Activated naive CD8-positive, alpha-beta T cell treated with anti-CD3 and anti-CD28 coated beads, Interleukin-2, amount 10 ng/mL, durations not matched to agents 7 days and 5 days (primary cell): ENCODE data around the gene SLCO2B1. TPM values are rescaled to one million over a fixed set of nuclear protein-coding genes. Genes with fewer than 3 reads are reported as not detected.
"Not testable (repeated sequence)": the region's sequence is repeated elsewhere in the genome, so short reads cannot be mapped to it uniquely, and the experiment has no call there.

ENCODE experiments used
- ATAC-seq: fragments of 150-1000 bp; cut with Tn5 transposase; one replicate; pipeline ENCODE4 v1.10.0; 2021; ENCODE audit warnings: low read depth, moderate library complexity
- POLR2A ChIA-PET: fragments of 350-600 bp; sonication (Branson Sonifier 250); formaldehyde crosslinking; loops from one replicate; lab custom pipeline; 2021; ENCODE audit warnings: antibody characterized with exemption; lab: Charles Lee
- DNase-seq: peaks from one replicate; pipeline ENCODE4 v3.0.0; 2021
- H3K27ac Mint-ChIP-seq: one replicate; pipeline ENCODE4 v1.8.0; 2022; ENCODE audit warnings: mild to moderate bottlenecking, mixed read lengths
- H3K27me3 Mint-ChIP-seq: one replicate; pipeline ENCODE4 v1.8.0; 2022; ENCODE audit warnings: mild to moderate bottlenecking, moderate library complexity, mixed read lengths
- H3K36me3 Mint-ChIP-seq: one replicate; pipeline ENCODE4 v1.8.0; 2021; ENCODE audit warnings: mild to moderate bottlenecking, mixed read lengths
- H3K4me1 Mint-ChIP-seq: one replicate; pipeline ENCODE4 v1.8.0; 2021; ENCODE audit warnings: mixed read lengths
- H3K4me3 Mint-ChIP-seq: one replicate; pipeline ENCODE4 v1.8.0; 2022; ENCODE audit warnings: mild to moderate bottlenecking, moderate library complexity, mixed read lengths
- H3K9me3 Mint-ChIP-seq: one replicate; pipeline ENCODE4 v1.8.0; 2021; ENCODE audit warnings: mixed read lengths
- total RNA-seq, 2 experiments: library from RNA; stranded (reverse); gene quantifications; one replicate each; pipeline ENCODE4 v1.2.3, GENCODE V29; 2021

Gene SLCO2B1, protein sequence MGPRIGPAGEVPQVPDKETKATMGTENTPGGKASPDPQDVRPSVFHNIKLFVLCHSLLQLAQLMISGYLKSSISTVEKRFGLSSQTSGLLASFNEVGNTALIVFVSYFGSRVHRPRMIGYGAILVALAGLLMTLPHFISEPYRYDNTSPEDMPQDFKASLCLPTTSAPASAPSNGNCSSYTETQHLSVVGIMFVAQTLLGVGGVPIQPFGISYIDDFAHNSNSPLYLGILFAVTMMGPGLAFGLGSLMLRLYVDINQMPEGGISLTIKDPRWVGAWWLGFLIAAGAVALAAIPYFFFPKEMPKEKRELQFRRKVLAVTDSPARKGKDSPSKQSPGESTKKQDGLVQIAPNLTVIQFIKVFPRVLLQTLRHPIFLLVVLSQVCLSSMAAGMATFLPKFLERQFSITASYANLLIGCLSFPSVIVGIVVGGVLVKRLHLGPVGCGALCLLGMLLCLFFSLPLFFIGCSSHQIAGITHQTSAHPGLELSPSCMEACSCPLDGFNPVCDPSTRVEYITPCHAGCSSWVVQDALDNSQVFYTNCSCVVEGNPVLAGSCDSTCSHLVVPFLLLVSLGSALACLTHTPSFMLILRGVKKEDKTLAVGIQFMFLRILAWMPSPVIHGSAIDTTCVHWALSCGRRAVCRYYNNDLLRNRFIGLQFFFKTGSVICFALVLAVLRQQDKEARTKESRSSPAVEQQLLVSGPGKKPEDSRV
- total RNA-seq: 1 to 10 TPM; 1.1 to 2.6 TPM

DNA sequence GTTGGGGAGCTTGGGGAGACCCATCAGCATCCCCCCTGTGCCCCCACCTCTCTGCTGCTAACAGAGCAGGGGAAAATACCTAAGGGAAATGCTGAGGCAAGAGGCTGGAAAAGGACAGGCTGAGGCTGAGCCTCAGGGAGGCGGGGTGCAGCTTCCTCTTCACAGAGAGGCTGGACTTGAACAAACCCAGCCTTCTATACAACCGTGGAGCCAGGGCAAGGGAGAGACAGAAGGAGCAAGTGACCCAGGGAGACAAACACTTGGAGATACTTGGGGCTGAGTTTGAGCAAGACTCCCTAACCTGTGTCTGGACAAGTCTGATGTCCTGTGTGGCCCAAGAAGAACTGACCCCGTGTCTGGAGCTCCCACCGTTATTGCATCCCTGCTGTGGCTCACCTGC, at the start of gene SLCO2B1:
Gene SLCO2B1, plus strand, starts transcription at position 229 of the 400 bp plus-strand sequence. CDS start 275 bp downstream, outside the sequence.
- ATAC-seq (no peak), DNase-seq (no peak)
- peak within 1 kb of the TSS; percentile 19 for H3K27ac Mint-ChIP-seq
- peaks cover 7% of the 10 kb centered on the region for H3K4me1 Mint-ChIP-seq
- H3K4me3 Mint-ChIP-seq: no peak within 1 kb of the TSS
- no peaks in the 10 kb centered on the region for H3K36me3 Mint-ChIP-seq
- H3K27me3 Mint-ChIP-seq: peaks cover 18% of the 10 kb centered on the region
- H3K9me3 Mint-ChIP-seq: no peaks in the 10 kb centered on the region
- POLR2A ChIA-PET: interaction anchor here (0.5 kb wide), 1 partner anchor 496 kb away, joined by 4 read pairs; no protein-coding TSS in a partner anchor

DNA sequence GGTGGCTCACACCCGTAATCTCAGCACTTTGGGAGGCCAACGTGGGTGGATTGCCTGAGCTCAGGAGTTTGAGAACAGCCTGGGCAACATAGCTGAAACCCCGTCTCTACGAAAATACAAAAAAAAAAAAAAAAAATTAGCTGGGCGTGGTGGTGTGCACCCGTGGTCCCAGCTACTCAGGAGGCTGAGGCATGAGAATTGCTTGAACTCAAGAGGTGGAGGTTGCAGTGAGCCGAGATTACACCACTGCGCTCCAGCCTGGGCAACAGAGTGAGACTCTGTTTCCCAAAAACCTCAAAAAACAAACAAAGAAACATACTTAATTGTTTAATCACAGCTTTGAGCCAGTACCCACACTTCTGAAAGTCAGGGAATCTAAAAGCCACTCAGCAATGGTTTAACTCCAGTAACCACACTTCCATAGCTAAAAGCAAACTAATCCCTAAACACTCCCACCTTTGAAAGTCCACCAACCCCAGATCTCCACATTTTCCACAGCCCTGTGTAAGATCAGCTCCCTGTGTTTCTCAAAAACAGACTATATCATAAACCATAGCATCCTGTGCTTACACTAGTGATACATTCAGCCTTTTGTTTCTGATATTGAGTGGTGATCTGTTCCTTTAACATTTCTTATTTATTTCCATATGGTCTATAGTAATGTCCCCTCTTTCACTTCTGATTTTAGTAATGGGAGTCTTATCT, 49.3 kb upstream of the SLCO2B1 start:
- Mint-ChIP-seq H3K27ac (no peak overlapping the region), H3K36me3 (no peaks in the 10 kb centered on the region), H3K4me3 (no peak overlapping the region), H3K4me1 (peaks cover 4% of the 10 kb centered on the region), H3K27me3 (peaks cover 28% of the 10 kb centered on the region), H3K9me3 (peaks cover 2% of the 10 kb centered on the region)
- DNase-seq: no peak
- POLR2A ChIA-PET: no interaction called here
- ATAC-seq: no peak

- no peak for ATAC-seq
- Mint-ChIP-seq H3K4me1 (peaks cover 4% of the 10 kb centered on the region), H3K27me3 (peaks cover 28% of the 10 kb centered on the region)
These were observed 47.4 kb upstream of the SLCO2B1 start for GRCh38 chr11:75103380-75104026.

GRCh38 chr11:75105462-75105925, 45.4 kb upstream of the SLCO2B1 start:
- no peak for DNase-seq
- peaks cover 1% of the 10 kb centered on the region for H3K4me1 Mint-ChIP-seq
- POLR2A ChIA-PET: no interaction called here
- no peak overlapping the region for H3K27ac Mint-ChIP-seq
- H3K9me3 Mint-ChIP-seq: peaks cover 2% of the 10 kb centered on the region
- H3K27me3 Mint-ChIP-seq: peaks cover 22% of the 10 kb centered on the region
- no peak overlapping the region for H3K4me3 Mint-ChIP-seq
- no peaks in the 10 kb centered on the region for H3K36me3 Mint-ChIP-seq
- ATAC-seq: no peak

More at GRCh38 chr11:75103380-75104026, 47.4 kb upstream of the SLCO2B1 start:
- POLR2A ChIA-PET: no interaction called here
- Mint-ChIP-seq H3K36me3 (no peaks in the 10 kb centered on the region), H3K4me3 (no peak overlapping the region), H3K27ac (no peak overlapping the region), H3K9me3 (peaks cover 2% of the 10 kb centered on the region)
- no peak for DNase-seq

DNA sequence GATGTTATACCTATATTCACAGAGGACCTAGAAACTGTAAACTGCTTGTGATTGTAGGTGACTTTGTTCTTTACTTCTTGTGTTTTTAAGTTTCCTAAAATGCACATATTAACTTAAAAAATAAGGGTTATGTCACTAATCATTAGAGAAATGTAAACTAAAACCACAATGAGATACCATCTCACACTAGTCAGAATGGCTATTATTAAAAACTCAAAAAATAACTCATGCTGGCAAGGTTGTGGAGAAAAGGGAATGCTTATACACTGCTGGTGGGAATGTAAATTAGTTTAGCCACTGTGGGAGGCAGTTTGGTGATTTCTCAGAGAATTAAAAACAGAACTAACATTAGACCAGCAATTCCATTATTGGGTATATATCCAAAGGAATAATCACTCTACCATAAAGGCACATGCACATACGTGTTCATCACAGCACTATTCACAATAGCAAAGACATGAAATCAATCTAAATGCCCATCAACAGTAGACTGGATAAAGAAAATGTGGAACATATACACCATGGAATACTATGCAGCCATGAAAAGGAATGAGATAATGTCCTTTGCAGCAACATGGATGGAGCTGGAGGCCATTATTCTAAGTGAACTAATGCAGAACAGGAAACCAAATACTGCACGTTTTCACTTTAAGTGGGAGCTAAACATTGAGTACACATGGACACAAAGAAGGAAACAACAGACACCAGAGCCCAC, 44.8 kb upstream of the SLCO2B1 start:
- POLR2A ChIA-PET, H3K4me1 Mint-ChIP-seq: not testable (repeated sequence)

GRCh38 chr11:75107187-75107586, 43.7 kb upstream of the SLCO2B1 start:
- H3K27me3 Mint-ChIP-seq: peaks cover 14% of the 10 kb centered on the region
- POLR2A ChIA-PET: no interaction called here
- no peak overlapping the region for H3K4me3 Mint-ChIP-seq

More for the DNA sequence above, 44.8 kb upstream of the SLCO2B1 start:
- H3K27ac Mint-ChIP-seq, H3K4me3 Mint-ChIP-seq, H3K36me3 Mint-ChIP-seq, DNase-seq, H3K9me3 Mint-ChIP-seq, ATAC-seq: not testable (repeated sequence)
- peaks cover 22% of the 10 kb centered on the region for H3K27me3 Mint-ChIP-seq

DNA sequence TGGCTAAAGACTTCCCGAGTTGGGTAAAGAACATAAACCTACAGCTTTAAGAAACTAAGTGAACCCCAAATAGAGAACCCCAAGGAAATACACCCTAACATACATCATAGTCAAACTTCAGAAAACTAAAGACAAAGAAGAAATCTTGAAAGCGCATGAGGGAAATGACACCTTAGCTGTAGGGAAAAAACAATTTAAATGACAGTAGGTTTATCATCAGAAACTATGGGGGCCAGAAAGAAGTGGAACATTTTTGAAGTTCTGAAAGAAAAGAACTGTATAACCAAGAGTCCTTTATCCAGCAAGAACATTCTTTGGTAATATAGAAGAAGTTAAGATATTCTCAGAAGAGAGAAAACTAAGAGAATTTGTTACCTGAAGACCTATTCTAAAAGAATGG, 38.7 kb upstream of the SLCO2B1 start:
- Mint-ChIP-seq H3K4me3 (no peak overlapping the region), H3K27ac (no peak overlapping the region), H3K9me3 (peaks cover 11% of the 10 kb centered on the region), H3K36me3 (no peaks in the 10 kb centered on the region), H3K27me3 (peaks cover 20% of the 10 kb centered on the region), H3K4me1 (no peaks in the 10 kb centered on the region)
- POLR2A ChIA-PET: no interaction called here
- ATAC-seq: no peak
- no peak for DNase-seq

More at GRCh38 chr11:75107187-75107586, 43.7 kb upstream of the SLCO2B1 start:
- ATAC-seq (no peak), DNase-seq (no peak)
- H3K36me3 Mint-ChIP-seq: no peaks in the 10 kb centered on the region
- H3K27ac Mint-ChIP-seq: no peak overlapping the region
- peaks cover 3% of the 10 kb centered on the region for H3K9me3 Mint-ChIP-seq
- H3K4me1 Mint-ChIP-seq: peaks cover 1% of the 10 kb centered on the region

DNA sequence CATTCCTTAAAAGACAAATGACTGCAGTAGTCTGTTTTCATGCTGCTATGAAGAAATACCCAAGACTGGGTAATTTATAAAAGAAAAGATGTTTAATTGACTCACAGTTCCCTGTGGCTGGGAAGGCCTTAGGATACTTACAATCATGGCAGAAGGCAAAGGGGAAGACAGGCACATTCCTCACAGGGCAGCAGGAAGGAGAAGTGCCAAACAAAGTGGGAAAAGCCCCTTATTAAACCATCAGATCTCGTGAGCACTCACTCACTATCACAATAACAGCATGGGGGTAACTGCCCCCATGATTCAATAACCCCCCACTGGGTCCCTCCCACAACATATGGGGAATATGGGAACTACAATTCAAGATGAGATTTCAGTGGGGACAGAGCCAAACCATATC, 37.9 kb upstream of the SLCO2B1 start:
- Mint-ChIP-seq H3K9me3 (peaks cover 11% of the 10 kb centered on the region), H3K27me3 (peaks cover 25% of the 10 kb centered on the region), H3K36me3 (no peaks in the 10 kb centered on the region), H3K4me1 (no peaks in the 10 kb centered on the region), H3K27ac (no peak overlapping the region), H3K4me3 (no peak overlapping the region)
- ATAC-seq (no peak), DNase-seq (no peak)
- POLR2A ChIA-PET: no interaction called here

DNA sequence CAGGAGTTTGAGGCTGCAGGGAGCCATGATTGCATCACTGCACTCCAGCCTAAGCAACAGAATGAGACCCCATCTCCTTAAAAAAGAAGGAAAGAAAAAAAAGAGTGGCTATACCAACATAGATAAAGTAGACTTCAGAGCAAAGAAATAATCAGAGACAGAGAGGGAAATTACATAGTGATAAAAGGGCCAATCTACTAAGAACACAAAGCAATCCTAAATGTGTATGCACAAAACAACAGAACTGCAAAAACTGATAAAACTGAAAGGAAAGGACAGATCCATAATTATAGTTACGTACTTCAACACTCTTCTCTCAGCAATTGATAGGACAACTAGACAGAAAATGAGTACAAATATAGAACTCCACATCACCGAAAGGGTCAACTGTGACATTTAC, 36.4 kb upstream of the SLCO2B1 start:
- POLR2A ChIA-PET: no interaction called here
- Mint-ChIP-seq H3K27ac (no peak overlapping the region), H3K4me1 (no peaks in the 10 kb centered on the region), H3K36me3 (no peaks in the 10 kb centered on the region), H3K27me3 (peaks cover 28% of the 10 kb centered on the region), H3K9me3 (peaks cover 11% of the 10 kb centered on the region), H3K4me3 (no peak overlapping the region)
- ATAC-seq (no peak), DNase-seq (no peak)

DNA sequence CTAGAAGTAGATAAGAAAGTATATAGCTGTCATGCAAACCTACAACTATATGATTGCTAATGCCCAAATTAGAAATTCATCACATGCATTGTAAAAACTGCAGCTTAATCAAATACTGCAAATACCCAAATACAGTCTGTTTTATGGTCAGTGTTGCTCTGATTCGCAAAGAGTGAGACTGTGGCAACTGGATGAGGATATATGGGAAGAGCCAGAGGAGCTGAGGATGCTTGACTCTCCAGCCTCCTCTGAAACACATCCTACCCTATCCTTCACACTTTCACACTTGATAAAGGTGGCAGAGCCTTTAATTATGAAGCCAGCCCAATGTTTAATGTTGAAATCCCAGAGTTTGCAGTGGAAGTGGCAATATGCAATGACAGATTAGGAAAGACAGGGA, 32.3 kb upstream of the SLCO2B1 start:
- Mint-ChIP-seq H3K36me3 (no peaks in the 10 kb centered on the region), H3K9me3 (peaks cover 5% of the 10 kb centered on the region), H3K27ac (no peak overlapping the region), H3K4me1 (no peaks in the 10 kb centered on the region), H3K27me3 (peaks cover 16% of the 10 kb centered on the region), H3K4me3 (no peak overlapping the region)
- POLR2A ChIA-PET: no interaction called here
- no peak for ATAC-seq
- DNase-seq: no peak

GRCh38 chr11:75126564-75126963, 24.3 kb upstream of the SLCO2B1 start:
- POLR2A ChIA-PET: no interaction called here
- Mint-ChIP-seq H3K27ac (no peak overlapping the region), H3K4me1 (no peaks in the 10 kb centered on the region), H3K9me3 (peaks cover 2% of the 10 kb centered on the region), H3K27me3 (peaks cover 15% of the 10 kb centered on the region), H3K4me3 (no peak overlapping the region), H3K36me3 (no peaks in the 10 kb centered on the region)
- no peak for DNase-seq
- no peak for ATAC-seq

- ATAC-seq (no peak), DNase-seq (no peak)
- no peak overlapping the region for H3K4me3 Mint-ChIP-seq
- POLR2A ChIA-PET: no interaction called here
- no peaks in the 10 kb centered on the region for H3K9me3 Mint-ChIP-seq
- no peaks in the 10 kb centered on the region for H3K36me3 Mint-ChIP-seq
- H3K27ac Mint-ChIP-seq: peak overlapping the region; percentile 66
- no peaks in the 10 kb centered on the region for H3K4me1 Mint-ChIP-seq
- peaks cover 27% of the 10 kb centered on the region for H3K27me3 Mint-ChIP-seq
These were observed 18.8 kb upstream of the SLCO2B1 start for GRCh38 chr11:75132080-75132479.
